Colonic mucosa (tissue), 4 donors: ENCODE results near the gene UTS2R. TPM values are rescaled to one million over a fixed set of nuclear protein-coding genes. Genes with fewer than 3 reads are reported as not detected.

Experiments
- DNase-seq: peaks from one replicate; pipeline ENCODE4 v3.0.0-alpha.2; 2020
- H3K27ac ChIP-seq: fragments of 200-600 bp; one replicate; pipeline ENCODE4 v1.8.0; 2021
- H3K27me3 ChIP-seq: fragments of 200-600 bp; one replicate; pipeline ENCODE4 v1.8.0; 2021
- H3K36me3 ChIP-seq: fragments of 200-600 bp; one replicate; pipeline ENCODE4 v1.8.0; 2021
- H3K4me1 ChIP-seq: fragments of 200-600 bp; one replicate; pipeline ENCODE4 v1.8.0; 2021; ENCODE audit warnings: mild to moderate bottlenecking
- H3K4me3 ChIP-seq: fragments of 200-600 bp; one replicate; pipeline ENCODE4 v1.8.0; 2021
- H3K9ac ChIP-seq, 2 donors: one replicate each; pipeline ENCODE4 v1.7.0; 2013; ENCODE audit warnings: control low read depth in 2 of 2, low read depth in 2 of 2, low read length in 2 of 2
- H3K9me3 ChIP-seq: fragments of 200-600 bp; one replicate; pipeline ENCODE4 v1.8.0; 2021
- intact Hi-C: fragments of 100-400 bp; cut with DNase I; formaldehyde crosslinking; loops from one replicate; pipeline ENCODE4 v1.14.1; 2022
- total RNA-seq, 2 donors: library from RNA; stranded (reverse); fragmentation: NEBNext Ultra II Directional in 1 of 2; extraction: Animal tissue kit (Norgen Biotek cat#: 25700) in 1 of 2; gene quantifications; one replicate each; pipeline ENCODE4 v1.2.1, GENCODE V29; 2021
- TF ChIP-seq, protein P1 (sequence below): fragments of 200-600 bp; IDR thresholded peaks from one replicate; pipeline ENCODE4 v1.8.0; 2022; ENCODE audit warnings: antibody characterized with exemption, mild to moderate bottlenecking
- donor health status: healthy.
- donor health status: DM: no; HTN: no; CAD: no.
- donor health status: DM: no; HTN: no; CAD: no.

UTS2R gene
- total RNA-seq, 2 donors from 2014 or later: not detected

DNA sequence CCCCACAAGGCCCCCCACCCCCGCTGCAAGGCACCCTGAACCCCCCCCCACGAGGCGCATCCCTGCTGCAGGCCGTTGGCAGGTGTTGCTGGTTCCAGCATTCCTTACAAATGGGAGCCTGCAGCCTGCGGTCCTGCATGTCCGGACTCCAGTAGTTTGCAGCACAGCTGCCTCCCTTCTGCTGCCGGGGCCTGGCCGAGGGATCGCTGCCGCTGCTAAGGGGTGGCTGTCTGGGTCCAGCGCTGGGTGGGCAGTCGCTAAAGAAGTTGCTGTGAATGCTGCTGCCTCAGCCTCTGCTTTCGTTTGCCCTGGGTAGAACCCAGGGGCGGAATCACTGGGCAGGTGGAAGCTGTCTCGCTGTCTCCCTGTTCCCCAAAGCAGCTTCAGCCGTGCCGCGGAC, 11.8 kb downstream of the UTS2R start:
- Histone ChIP-seq H3K36me3 (no peaks in the 10 kb centered on the region), H3K4me3 (no peak overlapping the region), H3K27me3 (peaks cover 25% of the 10 kb centered on the region), H3K4me1 (no peaks in the 10 kb centered on the region), H3K27ac (no peak overlapping the region), H3K9ac (no peak overlapping the region), H3K9me3 (no peaks in the 10 kb centered on the region)
- TF ChIP-seq, protein P1, sequence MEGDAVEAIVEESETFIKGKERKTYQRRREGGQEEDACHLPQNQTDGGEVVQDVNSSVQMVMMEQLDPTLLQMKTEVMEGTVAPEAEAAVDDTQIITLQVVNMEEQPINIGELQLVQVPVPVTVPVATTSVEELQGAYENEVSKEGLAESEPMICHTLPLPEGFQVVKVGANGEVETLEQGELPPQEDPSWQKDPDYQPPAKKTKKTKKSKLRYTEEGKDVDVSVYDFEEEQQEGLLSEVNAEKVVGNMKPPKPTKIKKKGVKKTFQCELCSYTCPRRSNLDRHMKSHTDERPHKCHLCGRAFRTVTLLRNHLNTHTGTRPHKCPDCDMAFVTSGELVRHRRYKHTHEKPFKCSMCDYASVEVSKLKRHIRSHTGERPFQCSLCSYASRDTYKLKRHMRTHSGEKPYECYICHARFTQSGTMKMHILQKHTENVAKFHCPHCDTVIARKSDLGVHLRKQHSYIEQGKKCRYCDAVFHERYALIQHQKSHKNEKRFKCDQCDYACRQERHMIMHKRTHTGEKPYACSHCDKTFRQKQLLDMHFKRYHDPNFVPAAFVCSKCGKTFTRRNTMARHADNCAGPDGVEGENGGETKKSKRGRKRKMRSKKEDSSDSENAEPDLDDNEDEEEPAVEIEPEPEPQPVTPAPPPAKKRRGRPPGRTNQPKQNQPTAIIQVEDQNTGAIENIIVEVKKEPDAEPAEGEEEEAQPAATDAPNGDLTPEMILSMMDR: no peak
- intact Hi-C loops: no loop called here
- no peak for DNase-seq

DNA sequence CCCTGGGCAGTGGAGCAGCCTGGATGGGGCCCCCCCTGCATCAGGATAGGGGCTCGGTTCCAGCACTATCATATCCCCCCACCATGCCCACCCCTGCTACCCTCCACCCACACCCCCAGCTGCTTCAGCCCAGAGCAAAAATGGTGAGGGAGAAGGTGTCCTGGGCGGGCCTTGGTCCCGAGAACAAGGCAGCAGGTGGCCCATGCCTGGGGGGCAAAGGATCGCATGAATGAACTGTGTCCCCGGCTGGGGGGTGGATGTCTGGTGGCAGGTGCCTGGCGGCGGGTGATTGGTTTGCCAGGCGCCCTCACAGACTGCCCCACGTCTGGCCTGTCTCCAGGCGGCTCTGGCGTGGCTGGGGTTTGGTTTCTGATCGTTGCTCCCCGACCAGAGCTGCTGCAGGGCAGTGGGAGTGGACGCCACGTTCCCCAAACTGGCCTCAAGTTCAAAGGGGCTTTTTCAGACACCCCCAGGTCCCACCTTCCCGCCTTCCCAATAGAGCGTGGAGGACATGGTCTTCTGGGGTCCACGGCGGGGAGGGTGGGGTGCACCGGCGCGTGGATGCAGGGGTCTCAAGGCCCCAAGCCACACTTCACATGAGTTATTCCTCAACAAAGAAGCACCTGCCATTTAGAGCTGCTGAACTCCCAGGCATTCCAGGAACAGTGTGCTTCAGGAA, 12.6 kb downstream of the UTS2R start:
- Histone ChIP-seq H3K36me3 (no peaks in the 10 kb centered on the region), H3K4me1 (no peaks in the 10 kb centered on the region), H3K4me3 (no peak overlapping the region), H3K9me3 (no peaks in the 10 kb centered on the region), H3K27ac (no peak overlapping the region), H3K9ac (no peak overlapping the region), H3K27me3 (peaks cover 25% of the 10 kb centered on the region)
- TF ChIP-seq, protein P1: no peak
- no peak for DNase-seq
- intact Hi-C loops: no loop called here

DNA sequence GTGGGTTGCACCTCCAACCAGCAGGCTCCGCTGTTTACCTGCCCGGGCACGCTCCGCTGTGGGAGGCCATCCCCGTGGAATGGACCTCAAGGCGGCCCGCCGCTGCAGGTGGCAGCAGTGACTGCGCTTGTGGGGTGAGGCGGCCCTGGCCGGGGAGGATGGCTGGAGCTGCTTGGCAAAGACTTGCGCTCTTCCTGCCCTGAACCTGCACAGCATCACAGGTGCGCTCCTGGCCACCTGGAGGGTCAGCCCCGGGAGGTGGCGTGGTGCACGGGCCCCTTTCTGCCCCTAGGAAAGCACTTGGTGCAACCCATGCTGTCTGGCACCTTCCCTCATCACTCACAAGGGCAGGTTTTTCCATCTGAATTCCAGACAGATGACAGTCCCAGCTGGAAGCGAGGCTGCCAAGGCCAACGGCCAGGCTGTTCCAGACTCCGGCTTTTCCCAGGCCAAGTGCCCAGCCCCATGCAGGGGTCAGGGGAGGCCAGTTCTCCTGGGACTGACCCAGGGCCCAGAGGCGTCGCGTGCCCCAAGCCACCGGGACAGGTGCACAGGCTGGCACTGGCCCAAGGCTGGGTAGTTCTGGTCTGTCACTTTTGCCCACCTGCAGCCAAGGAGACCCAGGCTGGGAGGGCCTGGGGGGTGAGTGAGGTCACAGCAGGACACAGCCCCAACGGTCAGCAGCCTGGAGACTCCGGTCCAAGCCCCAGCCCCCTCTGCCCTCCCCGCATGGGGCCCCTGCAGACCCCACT, 13.3 kb downstream of the UTS2R start:
- Histone ChIP-seq H3K4me1 (no peaks in the 10 kb centered on the region), H3K9ac (no peak overlapping the region), H3K4me3 (no peak overlapping the region), H3K27ac (no peak overlapping the region), H3K36me3 (no peaks in the 10 kb centered on the region), H3K27me3 (peaks cover 25% of the 10 kb centered on the region), H3K9me3 (no peaks in the 10 kb centered on the region)
- intact Hi-C loops: no loop called here
- TF ChIP-seq, protein P1: no peak
- no peak for DNase-seq

DNA sequence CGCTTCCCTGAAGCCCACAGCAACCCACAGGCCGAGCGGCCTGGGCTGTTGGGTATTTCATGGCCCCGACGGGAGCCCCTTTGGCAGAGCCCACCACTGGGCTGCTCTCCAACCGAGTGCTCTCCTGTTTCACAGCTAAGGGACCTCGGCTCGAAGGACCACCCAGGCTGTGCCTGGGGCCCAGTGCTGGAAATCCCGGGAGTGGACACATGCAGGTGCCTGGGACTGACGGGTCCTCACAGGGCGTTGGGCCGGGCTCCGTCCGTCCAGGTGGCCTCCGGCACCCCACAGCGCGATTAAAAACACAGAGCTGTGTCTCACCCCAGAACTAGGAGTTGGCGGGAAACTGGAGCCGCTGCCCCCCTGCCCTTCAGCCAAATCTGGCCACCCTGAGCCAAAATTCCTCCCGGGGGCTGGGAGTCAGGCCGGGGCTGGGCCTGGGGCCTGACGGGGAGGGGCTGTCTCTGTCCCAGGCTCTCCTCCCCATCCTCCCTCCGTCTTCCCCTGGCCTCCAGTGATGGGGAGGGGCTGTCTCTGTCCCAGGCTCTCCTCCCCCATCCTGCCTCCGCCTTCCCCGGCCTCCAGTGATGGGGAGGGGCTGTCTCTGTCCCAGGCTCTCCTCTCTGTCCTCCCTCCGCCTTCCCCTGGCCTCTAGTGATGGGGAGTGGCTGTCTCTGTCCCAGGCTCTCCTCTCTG, 14.1 kb downstream of the UTS2R start:
- intact Hi-C loops: no loop called here
- no peak overlapping the region for H3K4me3 ChIP-seq
- H3K36me3 ChIP-seq: no peaks in the 10 kb centered on the region
- no peak overlapping the region for H3K9ac ChIP-seq
- H3K9me3 ChIP-seq: no peaks in the 10 kb centered on the region
- no peaks in the 10 kb centered on the region for H3K4me1 ChIP-seq
- DNase-seq: no peak
- TF ChIP-seq, protein P1: no peak
- H3K27ac ChIP-seq: no peak overlapping the region
- H3K27me3 ChIP-seq: peaks cover 25% of the 10 kb centered on the region

DNA sequence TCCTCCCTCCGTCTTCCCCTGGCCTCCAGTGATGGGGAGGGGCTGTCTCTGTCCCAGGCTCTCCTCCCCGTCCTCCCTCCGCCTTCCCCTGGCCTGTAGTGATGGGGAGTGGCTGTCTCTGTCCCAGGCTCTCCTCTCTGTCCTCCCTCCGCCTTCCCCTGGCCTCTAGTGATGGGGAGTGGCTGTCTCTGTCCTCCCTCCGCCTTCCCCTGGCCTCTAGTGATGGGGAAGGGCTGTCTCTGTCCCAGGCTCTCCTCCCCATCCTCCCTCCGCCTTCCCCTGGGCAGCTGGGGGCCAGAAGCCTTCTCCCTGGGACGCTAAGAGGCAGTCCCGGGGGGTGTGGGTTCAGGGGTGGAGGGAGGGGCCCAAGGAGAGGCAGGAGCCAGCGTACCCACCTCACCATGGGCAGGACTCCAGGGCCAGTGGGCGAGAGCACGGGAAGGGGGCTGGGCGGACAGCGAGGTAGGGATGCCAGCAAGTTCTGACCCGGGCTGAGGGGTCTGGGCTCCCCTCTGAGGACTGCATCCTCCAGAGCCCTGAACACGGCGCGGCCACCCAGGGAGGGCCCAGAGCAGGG, 14.8 kb downstream of the UTS2R start:
- peaks cover 25% of the 10 kb centered on the region for H3K27me3 ChIP-seq
- no peaks in the 10 kb centered on the region for H3K9me3 ChIP-seq
- TF ChIP-seq, protein P1: no peak
- no peak overlapping the region for H3K27ac ChIP-seq
- H3K9ac ChIP-seq: no peak overlapping the region
- DNase-seq: no peak
- intact Hi-C loops: no loop called here
- no peak overlapping the region for H3K4me3 ChIP-seq
- H3K4me1 ChIP-seq: no peaks in the 10 kb centered on the region
- H3K36me3 ChIP-seq: no peaks in the 10 kb centered on the region
